Measurements from ENCODE around the gene SHH.

SHH gene

GRCh38 chr7:155816996-155817395 lies 4.7 kb upstream of the SHH start:
- H3K27ac ChIP-seq (ENCODE audit: low read depth, low read length), result no peak overlapping the region
- H3K79me2 ChIP-seq (ENCODE audit: insufficient read depth, low read length), result no peaks in the 10 kb centered on the region
- H2AFZ ChIP-seq (ENCODE audit: low read depth, low read length, severe bottlenecking), result no peak overlapping the region
- no peak overlapping the region for H3K4me2 ChIP-seq (ENCODE audit: low read depth, low read length, poor library complexity, severe bottlenecking)
- H3K36me3 ChIP-seq (ENCODE audit: low read length), result no peaks in the 10 kb centered on the region
- H3K27me3 ChIP-seq (ENCODE audit: low read length), result no peaks in the 10 kb centered on the region
- no peak overlapping the region for H3K9ac ChIP-seq (ENCODE audit: low read length)
- no peak overlapping the region for H3K4me3 ChIP-seq (ENCODE audit: insufficient read depth, low read length, poor library complexity, severe bottlenecking)
- no peaks in the 10 kb centered on the region for H3K9me2 ChIP-seq (replicated peaks; ENCODE audit: insufficient read depth, low read length)
- no peaks in the 10 kb centered on the region for H3K9me3 ChIP-seq (ENCODE audit: insufficient read depth, low read length)
- H4K20me1 ChIP-seq (ENCODE audit: low read depth, low read length), result no peaks in the 10 kb centered on the region
- no peaks in the 10 kb centered on the region for H3F3A ChIP-seq (ENCODE audit: insufficient read depth)
- TF ChIP-seq EZH2phosphoT487 (conservative IDR thresholded peaks at IDR 0.05; ENCODE audit: low read length), result no peak
- TF ChIP-seq, protein P1, sequence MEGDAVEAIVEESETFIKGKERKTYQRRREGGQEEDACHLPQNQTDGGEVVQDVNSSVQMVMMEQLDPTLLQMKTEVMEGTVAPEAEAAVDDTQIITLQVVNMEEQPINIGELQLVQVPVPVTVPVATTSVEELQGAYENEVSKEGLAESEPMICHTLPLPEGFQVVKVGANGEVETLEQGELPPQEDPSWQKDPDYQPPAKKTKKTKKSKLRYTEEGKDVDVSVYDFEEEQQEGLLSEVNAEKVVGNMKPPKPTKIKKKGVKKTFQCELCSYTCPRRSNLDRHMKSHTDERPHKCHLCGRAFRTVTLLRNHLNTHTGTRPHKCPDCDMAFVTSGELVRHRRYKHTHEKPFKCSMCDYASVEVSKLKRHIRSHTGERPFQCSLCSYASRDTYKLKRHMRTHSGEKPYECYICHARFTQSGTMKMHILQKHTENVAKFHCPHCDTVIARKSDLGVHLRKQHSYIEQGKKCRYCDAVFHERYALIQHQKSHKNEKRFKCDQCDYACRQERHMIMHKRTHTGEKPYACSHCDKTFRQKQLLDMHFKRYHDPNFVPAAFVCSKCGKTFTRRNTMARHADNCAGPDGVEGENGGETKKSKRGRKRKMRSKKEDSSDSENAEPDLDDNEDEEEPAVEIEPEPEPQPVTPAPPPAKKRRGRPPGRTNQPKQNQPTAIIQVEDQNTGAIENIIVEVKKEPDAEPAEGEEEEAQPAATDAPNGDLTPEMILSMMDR (IDR thresholded peaks at IDR 0.05; ENCODE audit: insufficient read depth, low read length, poor library complexity, severe bottlenecking), result no peak

GRCh38 chr7:155816192-155816508 lies 3.9 kb upstream of the SHH start:
- Histone ChIP-seq H3K4me3 (ENCODE audit: insufficient read depth, low read length, poor library complexity, severe bottlenecking) (no peak overlapping the region), H3K79me2 (ENCODE audit: insufficient read depth, low read length) (no peaks in the 10 kb centered on the region), H3K4me2 (ENCODE audit: low read depth, low read length, poor library complexity, severe bottlenecking) (no peak overlapping the region), H3K36me3 (ENCODE audit: low read length) (no peaks in the 10 kb centered on the region), H3K27ac (ENCODE audit: low read depth, low read length) (no peak overlapping the region), H3K9ac (ENCODE audit: low read length) (no peak overlapping the region), H3K9me3 (ENCODE audit: insufficient read depth, low read length) (no peaks in the 10 kb centered on the region), H3K9me2 (replicated peaks; ENCODE audit: insufficient read depth, low read length) (no peaks in the 10 kb centered on the region), H2AFZ (ENCODE audit: low read depth, low read length, severe bottlenecking) (no peak overlapping the region), H3K27me3 (ENCODE audit: low read length) (no peaks in the 10 kb centered on the region), H4K20me1 (ENCODE audit: low read depth, low read length) (no peaks in the 10 kb centered on the region), H3F3A (ENCODE audit: insufficient read depth) (no peaks in the 10 kb centered on the region)
- TF ChIP-seq EZH2phosphoT487 (conservative IDR thresholded peaks at IDR 0.05; ENCODE audit: low read length), result no peak
- TF ChIP-seq, protein P1 (IDR thresholded peaks at IDR 0.05; ENCODE audit: insufficient read depth, low read length, poor library complexity, severe bottlenecking), result no peak

- no peak overlapping the region for H3K4me3 ChIP-seq (ENCODE audit: insufficient read depth, low read length, poor library complexity, severe bottlenecking)
- no peak overlapping the region for H3K27ac ChIP-seq (ENCODE audit: low read depth, low read length)
- H3F3A ChIP-seq (ENCODE audit: insufficient read depth), result no peaks in the 10 kb centered on the region
- H4K20me1 ChIP-seq (ENCODE audit: low read depth, low read length), result no peaks in the 10 kb centered on the region
- no peaks in the 10 kb centered on the region for H3K9me2 ChIP-seq (replicated peaks; ENCODE audit: insufficient read depth, low read length)
- peak overlapping the region; percentile 20 for H3K4me2 ChIP-seq (ENCODE audit: low read depth, low read length, poor library complexity, severe bottlenecking)
- H2AFZ ChIP-seq (ENCODE audit: low read depth, low read length, severe bottlenecking), result no peak overlapping the region
- H3K9ac ChIP-seq (ENCODE audit: low read length), result no peak overlapping the region
- no peaks in the 10 kb centered on the region for H3K36me3 ChIP-seq (ENCODE audit: low read length)
- TF ChIP-seq EZH2phosphoT487 (conservative IDR thresholded peaks at IDR 0.05; ENCODE audit: low read length), result no peak
- TF ChIP-seq, protein P1 (IDR thresholded peaks at IDR 0.05; ENCODE audit: insufficient read depth, low read length, poor library complexity, severe bottlenecking), result peak; percentile 42
- no peaks in the 10 kb centered on the region for H3K9me3 ChIP-seq (ENCODE audit: insufficient read depth, low read length)
- no peaks in the 10 kb centered on the region for H3K27me3 ChIP-seq (ENCODE audit: low read length)
- H3K79me2 ChIP-seq (ENCODE audit: insufficient read depth, low read length), result no peaks in the 10 kb centered on the region
These were observed 3.3 kb upstream of the SHH start for GRCh38 chr7:155815332-155816191.
